Testis (tissue), 3 donors: ENCODE measurements around the gene LBX2. TPM values are rescaled to one million over a fixed set of nuclear protein-coding genes. Genes with fewer than 3 reads are reported as not detected.
"Not testable (repeated sequence)": the region's sequence is repeated elsewhere in the genome, so short reads cannot be mapped to it uniquely, and the experiment has no call there.

Experiments used
- DNase-seq: peaks from one replicate; pipeline ENCODE4 v3.0.0-alpha.2; 2019
- H3K27ac ChIP-seq, 2 donors: fragments of 200-600 bp; sonication (generic); one replicate each; pipeline ENCODE4 v1.5.1; 2019
- H3K27me3 ChIP-seq: fragments of 200-600 bp; sonication (generic); one replicate; pipeline ENCODE4 v1.5.1; 2019
- H3K36me3 ChIP-seq: fragments of 200-600 bp; sonication (generic); one replicate; pipeline ENCODE4 v1.5.1; 2017; ENCODE audit warnings: low read depth; ENCODE audit errors: missing control alignments
- H3K4me1 ChIP-seq: fragments of 200-600 bp; sonication (generic); one replicate; pipeline ENCODE4 v1.5.1; 2019
- H3K4me3 ChIP-seq, 2 donors: fragments of 200-600 bp; sonication (generic); one replicate each; pipeline ENCODE4 v1.5.1; 2017 to 2019
- H3K9me3 ChIP-seq: fragments of 200-600 bp; sonication (generic); one replicate; pipeline ENCODE4 v1.5.1; 2017
- CTCF ChIP-seq, 3 experiments: fragments of 450-650 bp in 2 of 3; fragments of 200-600 bp in 1 of 3; sonication (generic) in 1 of 3; IDR thresholded peaks; one replicate each; pipeline ENCODE4 v1.5.1; 2016 to 2019; ENCODE audit warnings: antibody characterized with exemption in 3 of 3, mild to moderate bottlenecking in 2 of 3, moderate library complexity in 1 of 3
- POLR2A ChIP-seq: fragments of 450-650 bp; IDR thresholded peaks from one replicate; pipeline ENCODE4 v1.6.1; 2017; ENCODE audit warnings: antibody characterized with exemption, mild to moderate bottlenecking, moderate library complexity
- WGBS, 2 donors: methylation state at CpG; one replicate each; pipeline ENCODE4 v1.1.5; 2018; 5-methylcytosine and 5-hydroxymethylcytosine counted together
- intact Hi-C: fragments of 100-400 bp; cut with DNase I; formaldehyde crosslinking; loops from one replicate; pipeline ENCODE4 v1.15.1; 2023; ENCODE audit warnings: low total_unique reads
- polyA plus RNA-seq: library from polyadenylated mRNA; stranded (reverse); fragments of 350-450 nt; fragmentation: Illumina TruSeq; extraction: RNeasy Lipid Tissue Mini Kit (QIAGEN cat#74804); gene quantifications from one replicate; pipeline ENCODE4 v1.2.3, GENCODE V29; 2014; ENCODE audit warnings: low read depth, low replicate concordance; ENCODE audit not compliant: insufficient read depth
- total RNA-seq, 2 donors: library from RNA; depleted of rRNA; stranded (reverse); fragments of >200 nt; gene quantifications; one replicate each; pipeline ENCODE4 v1.2.3, GENCODE V29; 2016

LBX2 gene
- total and polyA plus RNA-seq, 3 donors from 2014 or later: 0.33 to 1.4 TPM; not detected in 1

- no peak for DNase-seq
- 84 to 85% methylated on average over 5 to 6 of the region's 6 CpGs for WGBS, 2 donors
- Histone ChIP-seq H3K27ac (no peak overlapping the region), H3K27me3 (no peaks in the 10 kb centered on the region), H3K4me3 (no peak overlapping the region), H3K4me1 (peaks cover 12% of the 10 kb centered on the region), H3K9me3 (no peaks in the 10 kb centered on the region), H3K36me3 (no peaks in the 10 kb centered on the region)
- no peak for TF ChIP-seq CTCF (IDR thresholded peaks at IDR 0.05)
- intact Hi-C loops: no loop called here
Measured at GRCh38 chr2:74474481-74474880, 24.9 kb downstream of the LBX2 start.

- 6 to 9% methylated on average over 7 of the region's 7 CpGs for WGBS, 2 donors
- intact Hi-C loops: no loop called here
Measured at GRCh38 chr2:74472945-74473258, 26.5 kb downstream of the LBX2 start.

GRCh38 chr2:74472086-74472944, 27.1 kb downstream of the LBX2 start, which contains the start of gene MRPL53:
MRPL53 (minus strand) TSS chr2:74472680; CDS start chr2:74472660, 20 bp downstream.
- 1% methylated on average over 42 to 66 of the region's 66 CpGs for WGBS, 2 donors
- Histone ChIP-seq H3K36me3 (no peaks in the 10 kb centered on the region), H3K9me3 (no peaks in the 10 kb centered on the region), H3K27ac (peak within 1 kb of the TSS; percentile 6 to 79), H3K4me3 (peak within 1 kb of the TSS; percentile 63 to 68), H3K27me3 (no peaks in the 10 kb centered on the region), H3K4me1 (peaks cover 12% of the 10 kb centered on the region)
- peak; percentile 96 for DNase-seq
- intact Hi-C loops: no loop called here
- TF ChIP-seq CTCF (IDR thresholded peaks at IDR 0.05): no peak
- TF ChIP-seq POLR2A: no peak

More at GRCh38 chr2:74472945-74473258, 26.5 kb downstream of the LBX2 start:
- Histone ChIP-seq H3K27ac (peak overlapping the region; percentile 6 to 79), H3K9me3 (no peaks in the 10 kb centered on the region), H3K27me3 (no peaks in the 10 kb centered on the region), H3K4me1 (peaks cover 12% of the 10 kb centered on the region), H3K4me3 (peak overlapping the region; percentile 63 to 68), H3K36me3 (no peaks in the 10 kb centered on the region)
- no peak for DNase-seq
- TF ChIP-seq POLR2A (no peak), CTCF (IDR thresholded peaks at IDR 0.05) (no peak)

GRCh38 chr2:74471332-74472065, 27.9 kb downstream of the LBX2 start:
- intact Hi-C loops: no loop called here
- Histone ChIP-seq H3K4me1 (peaks cover 12% of the 10 kb centered on the region), H3K9me3 (no peaks in the 10 kb centered on the region), H3K36me3 (no peaks in the 10 kb centered on the region), H3K4me3 (peak overlapping the region; percentile 63 to 68), H3K27me3 (no peaks in the 10 kb centered on the region), H3K27ac (peak overlapping the region; percentile 6 to 79)
- 44 to 45% methylated on average over 16 of the region's 16 CpGs for WGBS, 2 donors
- DNase-seq: no peak
- TF ChIP-seq POLR2A: no peak
- no peak for TF ChIP-seq CTCF (IDR thresholded peaks at IDR 0.05)

GRCh38 chr2:74470742-74471141, 28.7 kb downstream of the LBX2 start:
- intact Hi-C loops, H3K9me3 ChIP-seq: not testable (repeated sequence)
- WGBS, 2 donors: 77 to 92% methylated on average over 12 of the region's 12 CpGs

More at GRCh38 chr2:74470742-74471141, 28.7 kb downstream of the LBX2 start:
- peaks cover 17% of the 10 kb centered on the region for H3K4me1 ChIP-seq
- H3K27ac ChIP-seq, H3K4me3 ChIP-seq, H3K36me3 ChIP-seq, DNase-seq, H3K27me3 ChIP-seq: not testable (repeated sequence)
